SH-SY5Y (cell line): ENCODE measurements around the gene SMYD4.

Experiments
- GATA2 ChIP-seq: IDR thresholded peaks from 2 replicates; pipeline ENCODE4 v1.6.1; 2011; ENCODE audit warnings: mild to moderate bottlenecking, low read depth, low read length
- GATA3 ChIP-seq: IDR thresholded peaks from 2 replicates; pipeline ENCODE4 v1.6.1; 2011; ENCODE audit warnings: low read depth, mild to moderate bottlenecking, low read length, moderate library complexity

Gene SMYD4

GRCh38 chr17:1774390-1775176 is 55.1 kb downstream of the SMYD4 start:
- TF ChIP-seq GATA3 (no peak), GATA2 (no peak)

- TF ChIP-seq GATA3: no peak
- no peak for TF ChIP-seq GATA2
Observed at GRCh38 chr17:1773696-1774181, 56.0 kb downstream of the SMYD4 start.

GRCh38 chr17:1769822-1770477 is 59.8 kb downstream of the SMYD4 start:
- TF ChIP-seq GATA3 (no peak), GATA2 (no peak)

- no peak for TF ChIP-seq GATA2
Observed at GRCh38 chr17:1767358-1767757, 62.3 kb downstream of the SMYD4 start.

- TF ChIP-seq GATA2 (no peak), GATA3 (no peak)
Observed at GRCh38 chr17:1766382-1767135, 63.1 kb downstream of the SMYD4 start.

- TF ChIP-seq GATA3 (no peak), GATA2 (no peak)
Observed at GRCh38 chr17:1765576-1765975, 64.1 kb downstream of the SMYD4 start.

GRCh38 chr17:1764284-1764683 is 65.4 kb downstream of the SMYD4 start:
- TF ChIP-seq GATA3 (no peak), GATA2 (no peak)

- TF ChIP-seq GATA3 (no peak), GATA2 (peak; percentile 58)
Observed at GRCh38 chr17:1762901-1763898, 66.5 kb downstream of the SMYD4 start.

- TF ChIP-seq GATA2 (no peak), GATA3 (no peak)
Observed at GRCh38 chr17:1762233-1762900, 67.3 kb downstream of the SMYD4 start.

GRCh38 chr17:1759529-1759928 is 70.2 kb downstream of the SMYD4 start:
- TF ChIP-seq GATA3 (no peak), GATA2 (no peak)

- no peak for TF ChIP-seq GATA2
- TF ChIP-seq GATA3: no peak
Observed at GRCh38 chr17:1758807-1759206, 70.9 kb downstream of the SMYD4 start.

GRCh38 chr17:1755827-1756262 is 73.9 kb downstream of the SMYD4 start:
- TF ChIP-seq GATA3: no peak
- TF ChIP-seq GATA2: no peak
